Activated CD4-positive, alpha-beta T cell treated with anti-CD3 and anti-CD28 coated beads for 24 hours (primary cell): Measurements from ENCODE around the gene FN3KRP.
"Not testable (repeated sequence)": the region's sequence is repeated elsewhere in the genome, so short reads cannot be mapped to it uniquely, and the experiment has no call there.

Experiments
- DNase-seq, 2 donors: peaks; one replicate each; pipeline ENCODE4 v3.0.0-alpha.2; 2020; ENCODE audit warnings: low read depth in 2 of 2

FN3KRP gene

DNA sequence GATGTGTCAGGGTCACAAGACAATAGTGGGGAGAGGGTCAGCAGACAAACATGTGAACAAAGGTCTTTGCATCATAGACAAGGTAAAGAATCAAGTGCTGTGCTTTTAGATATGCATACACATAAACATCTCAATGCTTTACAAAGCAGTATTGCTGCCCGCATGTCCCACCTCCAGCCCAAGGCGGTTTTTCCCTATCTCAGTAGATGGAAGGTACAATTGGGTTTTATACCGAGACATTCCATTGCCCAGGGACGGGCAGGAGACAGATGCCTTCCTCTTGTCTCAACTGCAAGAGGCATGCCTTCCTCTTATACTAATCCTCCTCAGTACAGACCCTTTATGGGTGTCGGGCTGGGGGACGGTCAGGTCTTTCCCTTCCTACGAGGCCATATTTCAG, 28.2 kb downstream of the FN3KRP start:
- DNase-seq = not testable (repeated sequence)

DNA sequence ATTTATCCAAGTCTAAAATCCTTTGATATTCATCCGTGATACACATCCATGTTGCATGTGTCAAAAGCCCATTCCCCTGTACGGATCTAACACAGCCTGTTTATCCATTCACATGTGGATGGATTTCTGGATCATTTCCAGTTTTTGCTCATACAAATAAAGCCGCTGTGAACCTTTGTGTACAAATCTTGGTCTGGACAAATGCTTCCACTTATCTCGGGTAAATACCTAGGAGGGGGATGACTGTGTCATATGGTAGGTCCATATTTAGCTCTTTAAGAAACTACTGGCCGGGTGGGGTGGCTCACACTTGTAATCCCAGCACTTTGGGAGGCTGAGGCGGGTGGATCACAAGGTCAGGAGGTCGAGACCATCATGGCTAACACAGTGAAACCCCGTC, 29.0 kb downstream of the FN3KRP start:
- DNase-seq = no peak

DNA sequence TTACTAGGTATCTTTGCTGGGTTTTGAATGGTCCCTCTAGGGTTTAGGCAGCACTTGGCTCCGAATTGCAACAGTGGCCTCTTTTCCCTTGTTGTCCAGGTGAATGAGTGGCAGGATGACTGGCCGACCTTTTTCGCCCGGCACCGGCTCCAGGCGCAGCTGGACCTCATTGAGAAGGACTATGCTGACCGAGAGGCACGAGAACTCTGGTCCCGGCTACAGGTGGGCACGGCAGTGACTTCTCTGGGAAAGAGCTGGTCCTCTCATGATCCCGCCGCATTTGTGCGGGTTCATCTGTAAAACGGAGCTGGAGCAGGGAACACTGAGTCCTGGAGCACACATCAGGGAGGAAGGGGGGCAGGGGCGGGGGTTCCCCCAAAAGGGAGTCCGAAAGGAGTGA, 32.2 kb downstream of the FN3KRP start:
- DNase-seq = no peak

DNA sequence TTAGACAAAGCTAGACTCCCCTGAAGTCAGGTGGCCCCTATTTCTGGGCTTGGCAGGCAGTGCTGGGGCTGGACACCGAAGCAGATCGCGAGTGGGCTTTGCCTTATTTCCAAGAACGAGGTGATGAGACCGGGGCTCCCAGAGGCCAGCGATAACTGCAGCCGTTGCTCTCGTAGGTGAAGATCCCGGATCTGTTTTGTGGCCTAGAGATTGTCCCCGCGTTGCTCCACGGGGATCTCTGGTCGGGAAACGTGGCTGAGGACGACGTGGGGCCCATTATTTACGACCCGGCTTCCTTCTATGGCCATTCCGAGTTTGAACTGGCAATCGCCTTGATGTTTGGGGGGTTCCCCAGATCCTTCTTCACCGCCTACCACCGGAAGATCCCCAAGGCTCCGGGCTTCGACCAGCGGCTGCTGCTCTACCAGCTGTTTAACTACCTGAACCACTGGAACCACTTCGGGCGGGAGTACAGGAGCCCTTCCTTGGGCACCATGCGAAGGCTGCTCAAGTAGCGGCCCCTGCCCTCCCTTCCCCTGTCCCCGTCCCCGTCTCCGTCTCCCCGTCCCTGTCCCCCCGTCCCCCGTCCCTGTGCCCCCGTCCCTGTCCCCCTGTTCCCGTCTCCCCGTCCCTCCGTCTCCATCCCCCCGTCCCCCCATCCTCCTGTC, 33.9 kb downstream of the FN3KRP start:
- no peak for DNase-seq

DNA sequence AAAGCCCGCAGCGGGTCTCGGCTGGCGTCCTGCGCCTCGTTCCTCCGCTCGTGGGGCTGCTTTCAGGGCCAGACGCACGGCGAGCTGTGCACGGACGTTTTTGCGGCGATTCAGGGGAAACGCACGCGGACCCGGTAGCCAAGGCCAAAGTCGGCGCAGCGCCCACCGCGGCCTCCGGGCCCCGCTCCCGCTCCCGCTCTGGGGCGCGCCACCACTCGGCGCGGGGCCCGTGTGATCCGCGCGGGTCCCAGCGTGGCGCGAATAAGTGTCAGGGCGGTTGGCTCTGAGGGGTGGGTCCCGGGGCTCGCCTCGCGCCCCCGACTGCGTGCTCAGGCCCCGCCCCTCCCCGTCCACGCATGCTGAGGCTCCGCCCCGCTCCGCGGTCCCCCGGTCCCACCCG, 34.7 kb downstream of the FN3KRP start:
- DNase-seq = no peak

DNA sequence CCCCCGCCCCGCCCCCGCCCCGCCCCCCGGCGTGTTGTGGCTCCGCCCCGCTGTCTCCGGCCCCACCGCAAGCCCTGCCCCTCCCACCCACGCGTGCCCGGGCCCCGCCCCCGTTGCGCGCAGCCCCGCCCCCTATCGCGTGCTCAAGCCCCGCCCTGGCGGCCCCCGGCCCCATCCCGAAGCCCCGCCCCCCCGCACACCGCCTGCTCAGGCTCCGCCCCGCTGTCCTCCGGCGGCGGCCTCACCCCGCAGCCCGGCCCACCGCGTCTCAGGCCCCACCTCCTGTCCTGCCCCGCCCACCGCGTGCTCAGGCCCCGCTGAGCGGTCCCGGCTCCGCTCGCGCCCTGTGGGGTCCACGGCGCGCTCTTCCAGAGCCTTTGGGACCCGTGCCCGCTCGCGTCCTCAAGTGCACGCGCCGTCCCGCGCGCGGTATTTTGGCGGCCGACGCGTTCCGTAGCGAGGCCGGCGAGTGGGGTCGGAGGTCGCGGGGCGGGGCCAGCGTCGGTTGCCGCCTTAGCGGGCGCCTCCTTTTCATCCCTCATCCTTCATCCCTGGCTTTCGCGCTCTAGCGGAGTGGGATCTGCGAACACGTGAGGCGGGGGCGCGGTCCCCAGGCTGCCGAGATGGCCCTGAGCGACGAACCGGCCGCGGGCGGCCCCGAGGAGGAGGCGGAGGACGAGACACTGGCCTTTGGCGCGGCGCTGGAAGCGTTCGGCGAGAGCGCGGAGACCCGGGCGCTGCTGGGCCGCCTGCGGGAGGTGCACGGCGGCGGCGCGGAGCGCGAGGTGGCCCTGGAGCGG, 35.3 kb downstream of the FN3KRP start, which contains the start of gene TBCD:
Gene TBCD (plus strand): TSS at position 495 of the 800 bp plus-strand sequence. CDS start 129 bp downstream, at position 624.
- peak; percentile 82 to 87 for DNase-seq

DNA sequence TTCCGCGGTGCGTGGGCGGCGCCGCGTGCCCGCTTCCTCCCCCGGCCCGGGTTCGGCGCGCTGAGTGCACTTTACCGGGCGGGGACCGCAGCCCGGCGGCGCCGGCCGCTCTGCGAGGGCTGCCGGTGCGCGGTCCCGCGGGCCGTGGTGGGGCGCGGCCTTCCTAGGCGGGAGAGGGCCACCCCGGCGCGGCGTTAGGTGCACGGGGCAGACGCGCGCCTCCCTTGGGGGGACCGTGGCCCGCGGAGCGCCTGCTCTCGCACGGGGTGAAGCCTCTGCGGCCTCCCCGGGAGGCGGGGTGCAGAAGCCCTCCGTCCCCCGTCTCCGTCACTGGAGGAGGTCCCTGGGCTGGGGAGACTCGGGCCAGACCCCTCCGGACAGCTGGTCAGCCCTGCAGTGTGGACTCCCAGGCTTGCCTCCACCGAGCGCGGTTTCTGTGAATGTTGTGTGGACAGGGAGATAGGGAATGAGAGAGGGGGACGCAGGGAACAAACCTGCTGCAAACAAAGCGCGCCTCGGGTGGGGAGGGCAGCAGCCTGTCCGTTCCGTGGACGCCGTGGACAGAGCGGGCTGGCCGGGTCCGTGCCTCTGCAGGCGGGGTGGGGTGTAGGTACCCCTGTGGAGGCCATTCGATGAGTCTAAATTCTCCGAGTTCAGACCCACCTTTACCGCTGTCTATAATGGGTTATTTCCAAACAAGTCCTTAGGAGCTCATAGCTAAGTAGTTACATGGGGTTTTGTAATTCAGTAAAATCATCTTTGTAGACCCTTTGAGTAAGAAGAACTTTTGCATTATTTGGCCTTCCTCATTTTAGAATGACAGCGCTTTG, 36.1 kb downstream of the FN3KRP start:
- peak in 1 of 2 donors; percentile 18 for DNase-seq

DNA sequence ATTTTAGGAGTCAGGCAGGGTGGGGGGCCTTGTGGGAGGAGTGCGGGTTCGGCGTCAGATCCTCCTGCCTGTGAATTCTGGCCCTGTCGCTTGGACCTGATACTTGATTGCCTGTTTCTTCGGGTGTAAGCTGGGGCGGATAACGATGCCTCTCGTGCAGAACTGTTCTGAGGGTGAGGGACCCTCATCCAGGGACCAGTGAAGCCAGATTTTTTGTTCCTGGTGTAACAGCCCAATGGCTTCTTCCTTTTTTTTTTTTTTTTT, 36.6 kb downstream of the FN3KRP start:
- DNase-seq = no peak

DNA sequence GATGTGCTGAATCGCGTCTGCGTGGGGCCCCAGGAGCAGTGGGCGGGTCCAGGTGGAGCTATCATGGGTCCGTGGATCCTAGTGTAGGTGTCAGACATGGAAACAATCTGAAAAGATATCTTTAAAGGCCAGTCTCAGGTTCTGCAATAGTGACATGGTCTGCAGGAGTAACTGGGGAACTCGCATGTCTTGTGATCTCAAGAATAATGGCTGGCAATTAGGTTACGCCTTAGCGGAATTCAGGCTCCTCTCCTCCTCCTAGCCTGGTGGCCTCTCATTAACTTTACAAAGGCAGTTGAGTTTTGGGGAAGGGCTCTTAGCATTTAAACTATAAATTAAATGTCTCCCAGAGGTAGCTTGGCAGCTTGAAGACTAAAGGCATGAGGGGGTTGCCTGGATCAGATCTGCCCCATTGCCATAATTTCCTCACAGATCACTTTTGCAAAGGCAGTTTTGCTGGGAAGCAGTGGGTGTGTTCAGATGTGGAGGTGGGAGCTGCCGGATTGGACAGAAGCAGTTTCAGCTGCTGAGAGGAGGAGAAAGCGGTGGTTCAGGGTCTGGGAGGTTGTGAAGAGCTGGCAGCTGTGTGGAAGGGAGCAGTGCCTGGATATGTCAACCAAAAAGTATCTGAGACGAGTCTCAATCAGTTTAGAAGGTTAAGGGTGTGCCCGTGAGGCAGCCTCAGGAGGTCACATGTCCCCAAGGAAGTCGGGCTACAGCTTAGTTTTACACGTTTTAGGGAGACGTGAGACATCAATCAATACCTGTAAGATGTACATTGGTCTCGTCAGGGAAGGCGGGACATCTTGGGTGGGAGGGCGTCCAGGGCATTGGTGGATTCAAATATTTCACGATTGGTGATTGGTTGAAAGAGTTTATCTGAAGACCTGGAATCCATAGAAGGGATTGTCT, 38.0 kb downstream of the FN3KRP start:
- DNase-seq = no peak

DNA sequence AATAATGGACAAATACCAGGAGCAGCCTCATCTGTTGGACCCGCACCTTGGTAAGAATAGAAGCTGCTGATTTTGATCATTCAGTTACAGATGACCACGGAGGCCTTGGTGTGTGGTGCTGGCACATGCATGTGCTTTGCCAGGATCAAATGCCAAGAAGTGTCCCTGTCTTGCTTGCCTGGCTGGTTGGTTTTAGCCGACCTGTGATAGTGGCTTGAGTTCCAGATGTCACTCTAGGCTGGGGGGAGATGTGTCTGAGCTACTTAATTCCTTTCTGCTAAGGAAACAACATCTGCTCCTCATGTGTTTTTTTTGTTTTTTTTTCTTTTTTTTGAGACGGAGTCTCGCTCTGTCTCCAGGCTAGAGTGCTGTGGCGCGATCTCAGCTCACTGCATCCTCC, 39.7 kb downstream of the FN3KRP start:
- DNase-seq = no peak

DNA sequence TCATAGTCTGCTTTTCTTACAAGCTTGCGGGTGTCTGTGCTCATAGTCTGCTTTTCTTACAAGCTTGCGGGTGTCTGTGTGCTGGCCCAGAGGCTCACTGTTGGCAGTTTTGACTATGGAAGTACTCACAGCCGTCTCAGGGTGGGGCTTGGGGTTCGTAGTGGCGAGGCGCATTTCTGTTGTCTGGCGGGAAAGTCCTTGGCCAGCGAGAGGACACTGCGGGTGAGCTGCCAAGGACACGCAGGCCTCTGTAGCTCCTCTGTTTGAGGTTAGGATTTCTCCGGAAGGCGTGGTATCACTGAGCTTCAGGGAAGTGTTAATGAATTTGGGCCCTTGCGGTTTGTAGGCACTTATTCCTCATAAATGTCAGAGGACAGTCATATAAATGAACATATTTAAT, 48.9 kb downstream of the FN3KRP start:
- DNase-seq = no peak

DNA sequence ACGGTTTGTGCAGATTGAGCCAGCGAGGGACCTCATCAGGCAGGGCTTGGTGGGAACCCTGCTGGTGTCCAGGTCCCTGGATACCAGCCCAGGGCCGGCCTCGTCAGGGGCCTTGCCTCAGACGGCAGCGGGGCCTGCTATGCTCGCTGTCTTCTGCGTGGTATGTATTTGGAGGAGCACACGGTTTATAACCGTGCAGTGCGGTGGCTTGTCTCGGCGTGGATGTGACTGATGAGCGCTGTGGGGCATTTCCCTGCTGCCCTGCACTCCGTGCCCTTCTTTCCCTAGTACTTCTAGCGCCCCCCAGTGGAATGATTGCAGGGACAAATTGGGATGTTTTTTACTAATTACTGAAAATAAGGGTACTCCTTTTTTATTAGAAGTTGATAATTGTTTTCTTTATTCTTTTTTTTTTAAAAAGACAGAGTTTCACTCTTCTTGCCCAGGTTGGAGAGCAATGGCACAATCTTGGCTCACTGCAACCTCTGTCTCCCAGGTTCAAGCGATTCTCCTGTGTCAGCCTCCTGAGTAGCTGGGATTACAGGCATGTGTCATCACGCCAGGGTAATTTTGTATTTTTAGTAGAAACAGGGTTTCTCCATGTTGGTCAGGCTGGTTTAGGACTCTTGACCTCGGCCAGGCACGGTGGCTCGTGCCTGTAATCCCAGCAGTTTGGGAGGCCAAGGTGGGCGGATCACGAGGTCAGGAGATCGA, 50.7 kb downstream of the FN3KRP start:
- peak in 1 of 2 donors; percentile 39 for DNase-seq

DNA sequence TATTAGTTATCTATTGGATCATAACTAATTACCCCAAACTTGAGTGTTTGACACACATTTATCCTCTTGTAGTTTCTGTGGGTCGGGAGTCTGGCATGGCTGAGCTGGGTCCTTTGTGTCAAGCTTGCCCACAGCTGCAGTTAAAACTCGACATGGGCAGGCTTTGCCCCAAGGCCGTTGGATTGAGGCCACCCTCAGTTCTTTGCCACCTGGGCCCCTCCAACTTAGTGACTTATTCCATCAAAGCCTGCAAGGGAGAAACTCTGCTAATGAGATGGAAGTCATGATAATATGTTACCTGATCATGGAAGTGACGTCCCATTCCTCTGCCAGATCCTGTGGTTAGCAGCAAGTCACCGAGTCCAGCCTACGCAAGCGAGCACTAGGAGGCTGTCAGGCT, 52.5 kb downstream of the FN3KRP start:
- DNase-seq = no peak

DNA sequence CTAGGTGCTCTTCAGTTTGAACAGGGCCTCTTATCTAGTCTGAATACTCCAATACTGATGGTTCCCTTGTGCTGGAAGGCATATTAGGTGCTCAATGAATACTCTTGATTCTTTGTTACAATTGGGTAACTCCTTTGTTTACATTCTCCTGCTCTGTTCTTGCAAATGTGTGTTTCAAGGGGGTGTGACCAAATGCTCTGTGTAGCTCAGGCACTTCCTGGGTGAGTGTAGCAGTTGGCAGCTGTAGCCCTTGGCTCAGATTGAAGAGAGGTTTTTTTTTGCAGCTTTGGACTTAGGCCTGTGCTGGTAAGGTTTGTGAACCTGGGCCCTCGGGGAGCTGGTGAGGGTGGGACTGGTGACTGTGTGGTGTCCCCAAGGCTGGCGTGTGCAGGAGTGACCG, 55.5 kb downstream of the FN3KRP start:
- DNase-seq = no peak

DNA sequence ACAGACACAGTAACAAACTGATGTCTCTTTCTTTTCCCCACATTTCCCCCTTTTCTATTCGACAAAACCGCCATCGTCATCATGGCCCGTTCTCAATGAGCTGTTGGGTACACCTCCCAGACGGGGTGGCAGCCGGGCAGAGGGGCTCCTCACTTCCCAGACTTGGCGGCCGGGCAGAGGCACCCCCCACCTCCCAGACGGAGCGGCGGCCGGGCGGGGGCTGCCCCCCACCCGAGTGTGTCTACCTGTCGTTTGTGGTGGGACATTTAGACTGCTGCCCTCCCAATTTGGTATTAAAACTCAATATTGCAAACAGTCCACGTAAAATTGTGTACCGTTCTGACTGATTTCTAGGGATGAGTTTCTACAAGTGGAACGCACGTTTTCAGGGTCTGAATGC, 58.0 kb downstream of the FN3KRP start:
- DNase-seq = not testable (repeated sequence)

DNA sequence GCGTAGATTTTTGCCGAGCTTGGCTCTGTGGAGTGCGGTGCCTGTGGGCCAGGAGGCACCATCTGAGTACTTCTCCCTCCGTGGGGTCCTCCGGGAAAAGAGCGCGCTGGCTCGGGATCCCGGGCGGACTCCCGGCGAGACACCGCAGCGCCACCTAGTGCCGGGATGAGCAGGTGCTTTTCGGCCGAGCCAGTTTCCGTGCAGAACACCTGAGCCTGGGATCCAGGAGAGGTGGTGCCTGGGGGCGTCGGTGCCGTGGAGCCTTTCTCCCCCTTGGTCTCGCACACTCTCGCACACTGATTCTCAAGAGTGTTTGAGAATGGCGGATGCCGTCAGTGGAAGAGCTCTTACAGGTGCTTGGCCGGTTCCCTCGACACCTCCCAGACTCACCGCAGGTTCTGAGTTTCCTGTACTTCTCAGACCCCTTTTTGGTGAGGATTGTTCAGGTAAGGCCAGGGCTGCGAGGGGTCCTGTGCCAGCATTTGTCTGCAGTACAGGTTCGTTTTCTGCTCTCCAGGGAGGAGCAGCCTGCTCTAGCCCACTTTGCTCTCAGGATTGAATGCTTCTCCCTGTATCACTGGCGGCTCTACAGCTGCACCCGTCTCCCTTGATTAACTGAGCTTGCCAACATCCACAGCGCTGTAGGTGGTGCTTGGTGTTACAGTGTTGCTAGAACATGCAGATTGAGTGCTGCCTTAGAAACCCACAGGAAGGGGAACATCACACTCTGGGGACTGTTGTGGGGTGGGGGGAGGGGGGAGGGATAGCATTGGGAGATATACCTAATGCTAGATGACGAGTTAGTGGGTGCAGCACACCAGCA, 58.7 kb downstream of the FN3KRP start:
- peak in 1 of 2 donors; percentile 17 for DNase-seq

DNA sequence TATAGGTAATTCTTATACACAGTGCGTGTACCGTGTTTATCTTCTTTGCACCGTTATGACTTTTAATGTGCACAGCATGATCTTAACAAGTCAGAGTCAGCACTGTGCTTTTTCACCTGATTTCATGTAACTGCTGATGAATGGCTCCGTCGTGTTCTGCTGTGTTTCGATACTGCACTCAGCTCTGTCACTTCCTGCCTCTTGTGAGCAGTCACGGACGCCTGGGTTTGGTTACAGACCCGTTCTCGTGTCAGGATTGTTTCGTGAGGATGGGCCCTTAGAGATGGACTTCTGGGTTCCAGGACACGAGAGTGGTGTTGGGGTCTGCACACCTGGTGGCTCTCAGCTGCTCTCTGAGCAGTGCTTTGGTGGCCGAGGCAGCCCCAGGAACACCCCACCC, 59.9 kb downstream of the FN3KRP start:
- no peak for DNase-seq
